Breast epithelium (tissue), 4 donors: ENCODE results near the gene CACNA2D3. TPM values are rescaled to one million over a fixed set of nuclear protein-coding genes. Genes with fewer than 3 reads are reported as not detected.
"Not testable (repeated sequence)": the region's sequence is repeated elsewhere in the genome, so short reads cannot be mapped to it uniquely, and the experiment has no call there.

Source experiments
- DNase-seq, 2 donors: peaks; one replicate each; pipeline ENCODE4 v3.0.0-alpha.2; 2019; ENCODE audit warnings: low spot score in 2 of 2
- H3K27ac ChIP-seq, 2 donors: fragments of 200-600 bp; sonication (generic) in 1 of 2; one replicate each; pipeline ENCODE4 v1.5.1; 2016 to 2019; ENCODE audit warnings: mild to moderate bottlenecking in 1 of 2
- H3K27me3 ChIP-seq, 2 donors: fragments of 200-600 bp; sonication (generic) in 1 of 2; one replicate each; pipeline versions ENCODE4 v1.5.1 to v1.6.0; 2017 to 2019; ENCODE audit warnings: control low read depth in 1 of 2, mild to moderate bottlenecking in 1 of 2
- H3K36me3 ChIP-seq: fragments of 200-600 bp; one replicate; pipeline ENCODE4 v1.5.1; 2019
- H3K4me1 ChIP-seq, 2 donors: fragments of 200-600 bp; sonication (generic); one replicate each; pipeline ENCODE4 v1.5.1; 2016 to 2019; ENCODE audit warnings: control low read depth in 1 of 2
- H3K4me3 ChIP-seq, 3 donors: fragments of 200-600 bp; sonication (generic); 1 replicate in 2 of 3; 2 replicates in 1 of 3; pipeline ENCODE4 v1.5.1; 2016 to 2019; ENCODE audit warnings: mild to moderate bottlenecking in 3 of 3, moderate library complexity in 2 of 3
- H3K9me3 ChIP-seq, 2 donors: fragments of 200-600 bp; sonication (generic) in 1 of 2; one replicate each; pipeline ENCODE4 v1.5.1; 2016 to 2019; ENCODE audit warnings: control low read depth in 1 of 2
- POLR2A ChIP-seq: fragments of 450-650 bp; IDR thresholded peaks from one replicate; pipeline ENCODE4 v1.6.1; 2016; ENCODE audit warnings: antibody characterized with exemption, mild to moderate bottlenecking, moderate library complexity
- POLR2AphosphoS5 ChIP-seq, 3 donors: sonication (generic); formaldehyde crosslinking; IDR thresholded peaks; one replicate each; pipeline ENCODE4 v1.6.1; 2017; ENCODE audit warnings: antibody characterized with exemption in 3 of 3
- intact Hi-C: fragments of 100-400 bp; cut with DNase I; formaldehyde crosslinking; loops from one replicate; pipeline ENCODE4 v1.15.1; 2023; ENCODE audit warnings: low total_unique reads
- total RNA-seq, 3 donors: library from RNA; depleted of rRNA; stranded (reverse); fragments of >200 nt; gene quantifications; one replicate each; pipeline ENCODE4 v1.1.0, GENCODE V29; 2016
- TF ChIP-seq, protein P1 (sequence below), 3 donors: fragments of 450-650 bp; IDR thresholded peaks; one replicate each; pipeline ENCODE4 v1.5.1; 2016 to 2017; ENCODE audit warnings: antibody characterized with exemption in 3 of 3, mild to moderate bottlenecking in 3 of 3, moderate library complexity in 3 of 3

Gene CACNA2D3
- total RNA-seq, 3 donors from 2014 or later, result 0.59 to 3.4 (median 2.3) TPM

- Histone ChIP-seq H3K27me3 (no peaks in the 10 kb centered on the region), H3K4me1 (peaks cover 0 to 2% of the 10 kb centered on the region in 2 donors), H3K9me3 (no peaks in the 10 kb centered on the region), H3K4me3 (no peak overlapping the region), H3K36me3 (no peaks in the 10 kb centered on the region), H3K27ac (no peak overlapping the region)
- intact Hi-C loops, result no loop called here
- DNase-seq, result no peak
- TF ChIP-seq, protein P1, sequence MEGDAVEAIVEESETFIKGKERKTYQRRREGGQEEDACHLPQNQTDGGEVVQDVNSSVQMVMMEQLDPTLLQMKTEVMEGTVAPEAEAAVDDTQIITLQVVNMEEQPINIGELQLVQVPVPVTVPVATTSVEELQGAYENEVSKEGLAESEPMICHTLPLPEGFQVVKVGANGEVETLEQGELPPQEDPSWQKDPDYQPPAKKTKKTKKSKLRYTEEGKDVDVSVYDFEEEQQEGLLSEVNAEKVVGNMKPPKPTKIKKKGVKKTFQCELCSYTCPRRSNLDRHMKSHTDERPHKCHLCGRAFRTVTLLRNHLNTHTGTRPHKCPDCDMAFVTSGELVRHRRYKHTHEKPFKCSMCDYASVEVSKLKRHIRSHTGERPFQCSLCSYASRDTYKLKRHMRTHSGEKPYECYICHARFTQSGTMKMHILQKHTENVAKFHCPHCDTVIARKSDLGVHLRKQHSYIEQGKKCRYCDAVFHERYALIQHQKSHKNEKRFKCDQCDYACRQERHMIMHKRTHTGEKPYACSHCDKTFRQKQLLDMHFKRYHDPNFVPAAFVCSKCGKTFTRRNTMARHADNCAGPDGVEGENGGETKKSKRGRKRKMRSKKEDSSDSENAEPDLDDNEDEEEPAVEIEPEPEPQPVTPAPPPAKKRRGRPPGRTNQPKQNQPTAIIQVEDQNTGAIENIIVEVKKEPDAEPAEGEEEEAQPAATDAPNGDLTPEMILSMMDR (IDR thresholded peaks at IDR 0.05), result no peak
- TF ChIP-seq POLR2A (no peak), POLR2AphosphoS5 (IDR thresholded peaks at IDR 0.05) (no peak)
Measured at GRCh38 chr3:54631516-54632325, 509.4 kb downstream of the CACNA2D3 start.

DNA sequence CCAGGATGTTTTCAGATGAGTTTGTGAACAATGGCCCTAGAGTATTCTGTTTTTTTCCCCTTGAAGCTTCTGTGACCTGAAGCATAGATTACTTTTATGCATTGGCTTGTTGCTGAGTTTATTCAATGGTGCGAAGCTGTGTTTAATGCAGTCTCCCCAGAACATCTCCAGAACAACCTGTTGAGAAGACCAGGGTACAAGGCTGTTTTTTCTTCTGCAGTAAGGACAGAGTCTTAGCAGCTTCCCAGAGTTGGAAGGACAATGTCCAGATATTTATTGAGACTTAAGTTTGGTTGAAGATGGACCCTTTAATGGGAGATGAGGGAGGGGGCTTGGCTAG, 509.9 kb downstream of the CACNA2D3 start:
- no peaks in the 10 kb centered on the region for H3K36me3 ChIP-seq
- intact Hi-C loops, result no loop called here
- H3K4me3 ChIP-seq, result no peak overlapping the region
- no peaks in the 10 kb centered on the region for H3K9me3 ChIP-seq
- DNase-seq, result no peak
- H3K27ac ChIP-seq, result no peak overlapping the region
- no peak for TF ChIP-seq POLR2A
- TF ChIP-seq, protein P1 (IDR thresholded peaks at IDR 0.05), result no peak
- TF ChIP-seq POLR2AphosphoS5 (IDR thresholded peaks at IDR 0.05), result no peak
- no peaks in the 10 kb centered on the region for H3K27me3 ChIP-seq
- H3K4me1 ChIP-seq, result peaks cover 0 to 2% of the 10 kb centered on the region in 2 donors

- Histone ChIP-seq H3K36me3 (no peaks in the 10 kb centered on the region), H3K27me3 (no peaks in the 10 kb centered on the region), H3K4me3 (no peak overlapping the region), H3K4me1 (peaks cover 0 to 2% of the 10 kb centered on the region in 2 donors), H3K9me3 (no peaks in the 10 kb centered on the region), H3K27ac (no peak overlapping the region)
- TF ChIP-seq, protein P1 (IDR thresholded peaks at IDR 0.05), result no peak
- TF ChIP-seq POLR2AphosphoS5 (IDR thresholded peaks at IDR 0.05), result no peak
- TF ChIP-seq POLR2A, result no peak
- no peak for DNase-seq
- intact Hi-C loops, result no loop called here
Measured at GRCh38 chr3:54632834-54633233, 510.5 kb downstream of the CACNA2D3 start.

GRCh38 chr3:54633444-54634121, 511.2 kb downstream of the CACNA2D3 start:
- H3K27ac ChIP-seq, result no peak overlapping the region
- no peak for TF ChIP-seq POLR2AphosphoS5 (IDR thresholded peaks at IDR 0.05)
- no peak for TF ChIP-seq POLR2A
- TF ChIP-seq, protein P1 (IDR thresholded peaks at IDR 0.05), result no peak
- intact Hi-C loops, result no loop called here
- no peaks in the 10 kb centered on the region for H3K36me3 ChIP-seq
- peaks cover 0 to 2% of the 10 kb centered on the region in 2 donors for H3K4me1 ChIP-seq
- H3K27me3 ChIP-seq, result no peaks in the 10 kb centered on the region
- H3K4me3 ChIP-seq, result no peak overlapping the region
- DNase-seq, result peak in 1 of 2 donors; percentile 32
- H3K9me3 ChIP-seq, result no peaks in the 10 kb centered on the region

GRCh38 chr3:54634122-54634469, 511.7 kb downstream of the CACNA2D3 start:
- H3K27me3 ChIP-seq, result no peaks in the 10 kb centered on the region
- H3K4me3 ChIP-seq, result no peak overlapping the region
- no peak for DNase-seq
- TF ChIP-seq POLR2A (no peak), POLR2AphosphoS5 (IDR thresholded peaks at IDR 0.05) (no peak)
- TF ChIP-seq, protein P1 (IDR thresholded peaks at IDR 0.05), result no peak
- intact Hi-C loops, result no loop called here
- H3K9me3 ChIP-seq, result no peaks in the 10 kb centered on the region
- peaks cover 0 to 2% of the 10 kb centered on the region in 2 donors for H3K4me1 ChIP-seq
- no peaks in the 10 kb centered on the region for H3K36me3 ChIP-seq
- H3K27ac ChIP-seq, result no peak overlapping the region

GRCh38 chr3:54639790-54640372, 517.5 kb downstream of the CACNA2D3 start:
- peak in 1 of 2 donors; percentile 67 for DNase-seq
- H3K4me1 ChIP-seq, H3K4me3 ChIP-seq, intact Hi-C loops, H3K36me3 ChIP-seq, H3K9me3 ChIP-seq, H3K27me3 ChIP-seq, H3K27ac ChIP-seq: not testable (repeated sequence)
